Measurements from ENCODE around the gene AHDC1.

Gene AHDC1

GRCh38 chr1:27528818-27529703, 74.9 kb downstream of the AHDC1 start:
- Histone ChIP-seq H3K36me3 (no peaks in the 10 kb centered on the region), H3K4me1 (ENCODE audit: control insufficient read depth in 1 of 2, insufficient read depth in 1 of 2, low read depth in 1 of 2, low read length in 1 of 2) (peaks cover 37 to 38% of the 10 kb centered on the region in 2 experiments), H3K27me3 (peaks cover 31% of the 10 kb centered on the region), H3K27ac (no peak overlapping the region), H3K4me3 (ENCODE audit: low read depth in 1 of 2, low read length in 1 of 2) (no peak overlapping the region), H3K9me3 (no peaks in the 10 kb centered on the region)
- TF ChIP-seq CTCF (IDR thresholded peaks at IDR 0.05) = no peak

- peaks cover 31% of the 10 kb centered on the region for H3K27me3 ChIP-seq
- H3K27ac ChIP-seq = no peak overlapping the region
- H3K4me1 ChIP-seq (ENCODE audit: control insufficient read depth in 1 of 2, insufficient read depth in 1 of 2, low read depth in 1 of 2, low read length in 1 of 2) = peaks cover 37 to 38% of the 10 kb centered on the region in 2 experiments
- TF ChIP-seq CTCF (IDR thresholded peaks at IDR 0.05) = no peak
- peak overlapping the region; percentile 45 to 54 for H3K4me3 ChIP-seq (ENCODE audit: low read depth in 1 of 2, low read length in 1 of 2)
- H3K9me3 ChIP-seq = no peaks in the 10 kb centered on the region
- H3K36me3 ChIP-seq = no peaks in the 10 kb centered on the region
These were observed 75.8 kb downstream of the AHDC1 start for GRCh38 chr1:27527890-27528817.

- H3K27me3 ChIP-seq = peaks cover 38% of the 10 kb centered on the region
- peaks cover 37 to 38% of the 10 kb centered on the region in 2 experiments for H3K4me1 ChIP-seq (ENCODE audit: control insufficient read depth in 1 of 2, insufficient read depth in 1 of 2, low read depth in 1 of 2, low read length in 1 of 2)
- peak overlapping the region; percentile 45 to 54 for H3K4me3 ChIP-seq (ENCODE audit: low read depth in 1 of 2, low read length in 1 of 2)
- no peak for TF ChIP-seq CTCF (IDR thresholded peaks at IDR 0.05)
- H3K36me3 ChIP-seq = no peaks in the 10 kb centered on the region
- no peak overlapping the region for H3K27ac ChIP-seq
- no peaks in the 10 kb centered on the region for H3K9me3 ChIP-seq
These were observed 76.6 kb downstream of the AHDC1 start for GRCh38 chr1:27527223-27527889.

GRCh38 chr1:27526569-27527222, 77.2 kb downstream of the AHDC1 start:
- no peak overlapping the region for H3K4me3 ChIP-seq (ENCODE audit: low read depth in 1 of 2, low read length in 1 of 2)
- H3K4me1 ChIP-seq (ENCODE audit: control insufficient read depth in 1 of 2, insufficient read depth in 1 of 2, low read depth in 1 of 2, low read length in 1 of 2) = peaks cover 37 to 38% of the 10 kb centered on the region in 2 experiments
- no peak for TF ChIP-seq CTCF (IDR thresholded peaks at IDR 0.05)
- peaks cover 45% of the 10 kb centered on the region for H3K27me3 ChIP-seq
- H3K27ac ChIP-seq = no peak overlapping the region
- no peaks in the 10 kb centered on the region for H3K9me3 ChIP-seq
- no peaks in the 10 kb centered on the region for H3K36me3 ChIP-seq
